ENCODE data around the gene PPP1R1B.

The PPP1R1B gene

GRCh38 chr17:39669897-39670735 is 43.4 kb downstream of the PPP1R1B start:
- H3K27me3 ChIP-seq (replicated peaks; ENCODE audit: control insufficient read depth, insufficient read depth, low read length, poor library complexity, severe bottlenecking) = peaks cover 15% of the 10 kb centered on the region
- H3K4me3 ChIP-seq (ENCODE audit: insufficient read depth, low read depth, low read length, poor library complexity, severe bottlenecking) = no peak overlapping the region
- H3K4me1 ChIP-seq (ENCODE audit: control insufficient read depth, insufficient read depth, low read length, poor library complexity, severe bottlenecking) = peaks cover 17% of the 10 kb centered on the region
- no peak for DNase-seq
- H3K27ac ChIP-seq (ENCODE audit: insufficient read depth, low read length, poor library complexity, severe bottlenecking) = no peak overlapping the region
- no peaks in the 10 kb centered on the region for H3K36me3 ChIP-seq (ENCODE audit: control insufficient read depth, insufficient read depth, low read length)
- H3K9me3 ChIP-seq (ENCODE audit: control insufficient read depth, low read length) = no peaks in the 10 kb centered on the region

GRCh38 chr17:39670746-39671145 is 44.0 kb downstream of the PPP1R1B start:
- DNase-seq = no peak
- Histone ChIP-seq H3K27ac (ENCODE audit: insufficient read depth, low read length, poor library complexity, severe bottlenecking) (no peak overlapping the region), H3K4me3 (ENCODE audit: insufficient read depth, low read depth, low read length, poor library complexity, severe bottlenecking) (no peak overlapping the region), H3K36me3 (ENCODE audit: control insufficient read depth, insufficient read depth, low read length) (no peaks in the 10 kb centered on the region), H3K9me3 (ENCODE audit: control insufficient read depth, low read length) (no peaks in the 10 kb centered on the region), H3K4me1 (ENCODE audit: control insufficient read depth, insufficient read depth, low read length, poor library complexity, severe bottlenecking) (peaks cover 17% of the 10 kb centered on the region), H3K27me3 (replicated peaks; ENCODE audit: control insufficient read depth, insufficient read depth, low read length, poor library complexity, severe bottlenecking) (peaks cover 15% of the 10 kb centered on the region)

GRCh38 chr17:39671651-39672521 is 45.1 kb downstream of the PPP1R1B start:
- Histone ChIP-seq H3K27ac (ENCODE audit: insufficient read depth, low read length, poor library complexity, severe bottlenecking) (no peak overlapping the region), H3K9me3 (ENCODE audit: control insufficient read depth, low read length) (no peaks in the 10 kb centered on the region), H3K4me1 (ENCODE audit: control insufficient read depth, insufficient read depth, low read length, poor library complexity, severe bottlenecking) (peaks cover 29% of the 10 kb centered on the region), H3K27me3 (replicated peaks; ENCODE audit: control insufficient read depth, insufficient read depth, low read length, poor library complexity, severe bottlenecking) (peaks cover 12% of the 10 kb centered on the region), H3K4me3 (ENCODE audit: insufficient read depth, low read depth, low read length, poor library complexity, severe bottlenecking) (no peak overlapping the region), H3K36me3 (ENCODE audit: control insufficient read depth, insufficient read depth, low read length) (no peaks in the 10 kb centered on the region)
- DNase-seq = no peak

DNA sequence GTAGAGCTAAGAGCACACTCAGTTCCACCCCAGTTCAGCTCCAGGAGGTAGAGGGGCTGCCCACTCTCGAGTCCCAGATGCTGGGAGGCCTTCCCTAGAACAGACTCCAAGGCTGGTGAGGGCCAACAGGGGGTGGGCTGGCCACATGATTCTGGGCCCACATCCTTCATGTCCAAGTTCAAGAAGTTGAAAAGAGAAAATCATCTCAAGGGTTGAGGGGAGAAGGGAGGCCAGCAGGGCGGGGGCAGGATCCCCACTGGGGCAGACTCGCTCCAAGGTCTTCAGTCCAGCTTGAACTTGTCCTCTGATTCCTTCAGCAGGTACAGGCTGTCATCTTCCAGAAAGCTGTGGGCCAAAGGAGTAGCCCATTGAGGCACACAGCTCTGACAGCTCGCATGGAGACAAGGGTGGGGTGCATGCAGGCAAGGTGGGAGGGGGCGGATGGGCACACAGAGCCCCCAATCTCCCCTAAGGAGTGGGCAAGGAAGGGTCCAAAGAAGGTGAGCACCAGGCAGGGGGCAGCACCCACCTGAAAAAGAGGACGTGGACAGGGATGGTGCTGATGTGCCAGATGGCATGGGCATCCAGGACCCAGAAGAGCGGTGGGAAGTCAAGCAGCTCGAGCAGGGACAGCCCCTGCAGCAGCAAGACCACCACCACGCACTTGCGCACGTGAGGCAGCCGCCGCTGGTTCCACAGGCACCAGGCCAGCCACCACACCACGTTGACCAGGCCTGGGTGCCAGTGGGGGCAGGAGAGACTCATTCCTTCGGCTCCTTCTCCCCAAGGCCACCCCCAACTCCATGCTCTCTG is 46.0 kb downstream of the PPP1R1B start:
- H3K36me3 ChIP-seq (ENCODE audit: control insufficient read depth, insufficient read depth, low read length) = no peaks in the 10 kb centered on the region
- no peaks in the 10 kb centered on the region for H3K9me3 ChIP-seq (ENCODE audit: control insufficient read depth, low read length)
- no peak for DNase-seq
- H3K27me3 ChIP-seq (replicated peaks; ENCODE audit: control insufficient read depth, insufficient read depth, low read length, poor library complexity, severe bottlenecking) = peaks cover 12% of the 10 kb centered on the region
- H3K27ac ChIP-seq (ENCODE audit: insufficient read depth, low read length, poor library complexity, severe bottlenecking) = no peak overlapping the region
- H3K4me1 ChIP-seq (ENCODE audit: control insufficient read depth, insufficient read depth, low read length, poor library complexity, severe bottlenecking) = peaks cover 26% of the 10 kb centered on the region
- H3K4me3 ChIP-seq (ENCODE audit: insufficient read depth, low read depth, low read length, poor library complexity, severe bottlenecking) = no peak overlapping the region

DNA sequence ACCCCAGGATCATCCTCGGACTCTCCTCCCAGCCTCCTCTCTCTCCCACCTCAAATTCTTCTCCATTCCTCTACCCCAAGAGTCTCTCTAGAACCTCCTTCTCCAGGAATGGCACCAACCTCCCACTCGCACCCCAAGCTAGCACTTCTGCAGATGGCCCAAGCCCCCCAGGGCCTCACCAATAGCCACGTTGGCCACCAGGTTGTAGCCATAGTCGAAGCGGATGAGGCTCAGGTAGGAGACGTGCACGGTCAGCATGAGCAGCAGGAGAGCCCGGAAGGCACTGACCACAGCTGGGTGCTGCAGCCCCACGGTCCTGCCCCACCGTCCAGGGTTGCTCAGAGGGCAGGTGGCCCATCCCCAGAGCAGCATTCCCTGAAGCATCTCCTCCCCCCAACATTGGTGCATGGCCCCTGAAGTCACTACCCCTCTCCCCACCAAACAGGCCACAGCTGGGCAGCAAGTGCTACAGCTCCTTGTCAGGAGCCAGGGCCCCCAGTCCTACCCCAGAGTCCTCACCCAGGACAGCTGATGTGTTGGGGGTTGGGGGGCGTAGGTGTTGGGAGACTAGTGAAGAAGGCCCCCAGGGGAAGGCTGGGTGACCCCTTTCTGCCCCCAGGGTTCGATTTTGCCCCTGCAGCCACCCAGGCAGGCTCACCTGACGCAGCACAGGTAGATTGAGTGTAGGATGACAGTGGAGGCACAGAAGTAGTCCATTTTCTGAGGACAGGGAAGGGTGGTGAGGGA is 46.8 kb downstream of the PPP1R1B start:
- Histone ChIP-seq H3K27me3 (replicated peaks; ENCODE audit: control insufficient read depth, insufficient read depth, low read length, poor library complexity, severe bottlenecking) (peaks cover 12% of the 10 kb centered on the region), H3K36me3 (ENCODE audit: control insufficient read depth, insufficient read depth, low read length) (no peaks in the 10 kb centered on the region), H3K9me3 (ENCODE audit: control insufficient read depth, low read length) (no peaks in the 10 kb centered on the region), H3K4me1 (ENCODE audit: control insufficient read depth, insufficient read depth, low read length, poor library complexity, severe bottlenecking) (peaks cover 19% of the 10 kb centered on the region), H3K4me3 (ENCODE audit: insufficient read depth, low read depth, low read length, poor library complexity, severe bottlenecking) (no peak overlapping the region), H3K27ac (ENCODE audit: insufficient read depth, low read length, poor library complexity, severe bottlenecking) (no peak overlapping the region)
- DNase-seq = no peak

DNA sequence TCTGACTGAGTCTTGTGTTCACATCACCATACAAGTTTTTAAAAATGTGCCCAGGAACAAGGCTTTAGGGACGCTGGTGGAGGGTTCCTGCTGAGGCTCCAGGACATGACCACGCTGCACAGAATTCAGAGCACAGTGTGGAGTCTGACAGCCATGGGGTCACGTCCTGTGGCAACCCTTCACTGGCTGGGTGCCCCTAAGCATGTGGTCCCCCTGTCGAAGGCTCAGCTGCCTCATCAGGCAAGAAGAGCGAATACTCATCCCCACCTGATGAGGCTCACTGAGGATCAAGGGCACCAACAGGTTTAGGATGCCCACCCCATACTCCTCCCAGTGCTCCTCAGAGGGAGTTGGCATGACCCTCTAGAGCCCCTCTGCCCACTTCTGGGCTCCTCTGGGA is 47.4 kb downstream of the PPP1R1B start:
- H3K27me3 ChIP-seq (replicated peaks; ENCODE audit: control insufficient read depth, insufficient read depth, low read length, poor library complexity, severe bottlenecking) = peaks cover 12% of the 10 kb centered on the region
- no peaks in the 10 kb centered on the region for H3K36me3 ChIP-seq (ENCODE audit: control insufficient read depth, insufficient read depth, low read length)
- H3K27ac ChIP-seq (ENCODE audit: insufficient read depth, low read length, poor library complexity, severe bottlenecking) = no peak overlapping the region
- no peak for DNase-seq
- H3K4me3 ChIP-seq (ENCODE audit: insufficient read depth, low read depth, low read length, poor library complexity, severe bottlenecking) = no peak overlapping the region
- no peaks in the 10 kb centered on the region for H3K9me3 ChIP-seq (ENCODE audit: control insufficient read depth, low read length)
- H3K4me1 ChIP-seq (ENCODE audit: control insufficient read depth, insufficient read depth, low read length, poor library complexity, severe bottlenecking) = peaks cover 19% of the 10 kb centered on the region

GRCh38 chr17:39674702-39675389 is 48.1 kb downstream of the PPP1R1B start:
- Histone ChIP-seq H3K9me3 (ENCODE audit: control insufficient read depth, low read length) (no peaks in the 10 kb centered on the region), H3K27ac (ENCODE audit: insufficient read depth, low read length, poor library complexity, severe bottlenecking) (no peak overlapping the region), H3K36me3 (ENCODE audit: control insufficient read depth, insufficient read depth, low read length) (no peaks in the 10 kb centered on the region), H3K27me3 (replicated peaks; ENCODE audit: control insufficient read depth, insufficient read depth, low read length, poor library complexity, severe bottlenecking) (peaks cover 6% of the 10 kb centered on the region), H3K4me3 (ENCODE audit: insufficient read depth, low read depth, low read length, poor library complexity, severe bottlenecking) (no peak overlapping the region), H3K4me1 (ENCODE audit: control insufficient read depth, insufficient read depth, low read length, poor library complexity, severe bottlenecking) (peaks cover 25% of the 10 kb centered on the region)
- DNase-seq = no peak

DNA sequence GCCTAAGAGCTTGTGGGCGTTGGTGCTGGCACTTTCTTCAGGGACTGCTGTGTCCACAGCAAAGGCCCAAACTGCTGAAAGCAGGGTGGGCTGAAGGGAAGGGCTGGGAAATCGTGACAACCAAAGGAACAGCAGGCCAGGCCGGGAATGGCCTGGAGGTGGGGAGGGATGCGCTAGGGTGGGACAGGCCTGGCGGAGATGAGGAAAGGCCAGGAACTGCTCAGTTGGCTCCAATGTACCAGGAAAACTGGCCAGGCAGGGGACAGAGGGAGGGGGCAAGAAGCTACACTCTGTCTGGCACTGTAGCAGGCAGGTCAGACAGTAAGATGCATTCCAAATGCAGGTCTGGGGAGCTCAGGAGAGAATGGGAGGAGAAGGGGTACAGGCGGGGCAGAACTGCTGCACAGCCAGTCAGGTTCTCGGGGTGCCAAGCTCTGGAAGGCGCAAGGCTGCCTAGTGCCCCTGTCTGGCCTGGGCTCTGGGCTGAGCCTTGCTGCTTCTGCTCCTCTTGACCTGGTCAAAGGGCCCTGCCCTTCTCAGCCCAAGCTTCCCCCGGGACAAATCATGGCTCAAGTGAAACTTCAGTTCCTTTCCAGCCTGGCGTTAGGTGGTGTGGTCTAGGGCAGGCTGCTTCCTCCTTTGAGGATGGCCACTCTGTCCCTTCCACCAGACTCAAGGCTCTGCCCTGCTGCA is 48.8 kb downstream of the PPP1R1B start:
- Histone ChIP-seq H3K36me3 (ENCODE audit: control insufficient read depth, insufficient read depth, low read length) (no peaks in the 10 kb centered on the region), H3K4me1 (ENCODE audit: control insufficient read depth, insufficient read depth, low read length, poor library complexity, severe bottlenecking) (peaks cover 32% of the 10 kb centered on the region), H3K27ac (ENCODE audit: insufficient read depth, low read length, poor library complexity, severe bottlenecking) (peak overlapping the region; percentile 41), H3K27me3 (replicated peaks; ENCODE audit: control insufficient read depth, insufficient read depth, low read length, poor library complexity, severe bottlenecking) (peaks cover 6% of the 10 kb centered on the region), H3K4me3 (ENCODE audit: insufficient read depth, low read depth, low read length, poor library complexity, severe bottlenecking) (no peak overlapping the region), H3K9me3 (ENCODE audit: control insufficient read depth, low read length) (no peaks in the 10 kb centered on the region)
- DNase-seq = no peak
